ENCODE measurements around the gene RAB7B. TPM values are rescaled to one million over a fixed set of nuclear protein-coding genes. Genes with fewer than 3 reads are reported as not detected.

The RAB7B gene
- total and polyA plus RNA-seq, 4 donors, result 0.08 to 0.89 (median 0.20) TPM; not detected in 1

GRCh38 chr1:206001476-206001888 is 1.7 kb downstream of the RAB7B start:
- Histone ChIP-seq H3K9ac (ENCODE audit: low read depth in 1 of 2, low read length in 2 of 2) (no peak overlapping the region), H3K4me3 (ENCODE audit: low read depth in 1 of 3, low read length in 3 of 3) (no peak overlapping the region), H3K36me3 (ENCODE audit: control insufficient read depth in 4 of 4, insufficient read depth in 3 of 4, low read depth in 1 of 4, low read length in 3 of 4) (no peaks in the 10 kb centered on the region), H3K9me3 (ENCODE audit: control insufficient read depth in 4 of 4, low read length in 3 of 4) (no peaks in the 10 kb centered on the region), H3K27me3 (ENCODE audit: control insufficient read depth in 4 of 4, insufficient read depth in 4 of 4, low read length in 3 of 4) (no peaks in the 10 kb centered on the region), H3K27ac (ENCODE audit: low read depth in 1 of 2, low read length in 2 of 2) (no peak overlapping the region), H3K4me1 (ENCODE audit: control insufficient read depth in 4 of 4, insufficient read depth in 4 of 4, low read length in 3 of 4) (peaks cover 1 to 13% (median 8%) of the 10 kb centered on the region in 4 donors)
- no peak for TF ChIP-seq HNF4A (conservative IDR thresholded peaks at IDR 0.05)
- no peak for TF ChIP-seq YY1 (IDR thresholded peaks at IDR 0.05)
- TF ChIP-seq CTCF (IDR thresholded peaks at IDR 0.05; ENCODE audit: low read depth, low read length, missing input control), result peak; percentile 20
- peak in 1 of 2 donors; percentile 54 for TF ChIP-seq RAD21 (IDR thresholded peaks at IDR 0.05)
- no peak for TF ChIP-seq FOXA2 (IDR thresholded peaks at IDR 0.05)
- TF ChIP-seq EGR1 (IDR thresholded peaks at IDR 0.05; ENCODE audit: low read depth in 2 of 2), result no peak
- TF ChIP-seq NR2F2 (IDR thresholded peaks at IDR 0.05), result no peak
- no peak for DNase-seq (ENCODE audit: low spot score)
- 46% methylated on average over 3 of the region's 3 CpGs for WGBS

- Histone ChIP-seq H3K36me3 (ENCODE audit: control insufficient read depth in 4 of 4, insufficient read depth in 3 of 4, low read depth in 1 of 4, low read length in 3 of 4) (no peaks in the 10 kb centered on the region), H3K4me1 (ENCODE audit: control insufficient read depth in 4 of 4, insufficient read depth in 4 of 4, low read length in 3 of 4) (peaks cover 1 to 13% (median 8%) of the 10 kb centered on the region in 4 donors), H3K9ac (ENCODE audit: low read depth in 1 of 2, low read length in 2 of 2) (no peak overlapping the region), H3K27me3 (ENCODE audit: control insufficient read depth in 4 of 4, insufficient read depth in 4 of 4, low read length in 3 of 4) (no peaks in the 10 kb centered on the region), H3K4me3 (ENCODE audit: low read depth in 1 of 3, low read length in 3 of 3) (no peak overlapping the region), H3K9me3 (ENCODE audit: control insufficient read depth in 4 of 4, low read length in 3 of 4) (no peaks in the 10 kb centered on the region), H3K27ac (ENCODE audit: low read depth in 1 of 2, low read length in 2 of 2) (no peak overlapping the region)
- TF ChIP-seq EGR1 (IDR thresholded peaks at IDR 0.05; ENCODE audit: low read depth in 2 of 2), result no peak
- TF ChIP-seq RXRA (IDR thresholded peaks at IDR 0.05), result no peak
- TF ChIP-seq JUND (IDR thresholded peaks at IDR 0.05), result no peak
- TF ChIP-seq REST (IDR thresholded peaks at IDR 0.05), result no peak
- no peak for TF ChIP-seq HNF4A (conservative IDR thresholded peaks at IDR 0.05)
- TF ChIP-seq FOXA2 (IDR thresholded peaks at IDR 0.05), result no peak
- TF ChIP-seq HNF4G (IDR thresholded peaks at IDR 0.05), result no peak
- no peak for TF ChIP-seq ZBTB33 (IDR thresholded peaks at IDR 0.05)
- TF ChIP-seq GABPA (IDR thresholded peaks at IDR 0.05 in 1 of 2, conservative IDR thresholded peaks at IDR 0.05 in 1 of 2), result no peak
- no peak for TF ChIP-seq RAD21 (IDR thresholded peaks at IDR 0.05)
- no peak for TF ChIP-seq MAX (IDR thresholded peaks at IDR 0.05)
- no peak for DNase-seq (ENCODE audit: low spot score)
- WGBS, result 91% methylated on average over 8 of the region's 8 CpGs
These were observed 2.4 kb downstream of the RAB7B start for GRCh38 chr1:206000641-206001339.
